NB4 (cell line): ENCODE measurements around the gene DDHD1.

Experiments used
- CTCF ChIP-seq: IDR thresholded peaks from one replicate; pipeline ENCODE4 v1.5.1; 2012; ENCODE audit warnings: low read depth, low read length
- MAX ChIP-seq: IDR thresholded peaks from 2 replicates; pipeline ENCODE4 v1.6.1; 2011; ENCODE audit warnings: low read depth, low read length
- POLR2A ChIP-seq: IDR thresholded peaks from 2 replicates; pipeline ENCODE4 v1.6.1; 2011; ENCODE audit warnings: mild to moderate bottlenecking; ENCODE audit not compliant: insufficient read length; ENCODE audit errors: extremely low read depth

GRCh38 chr14:53190938-53191337, 37.8 kb upstream of the DDHD1 start:
- TF ChIP-seq CTCF (no peak), POLR2A (no peak), MAX (no peak)
